MM.1S (cell line): ENCODE data around the gene OAS1.

Experiments used
- DNase-seq: peaks from one replicate; pipeline ENCODE4 v3.0.0-alpha.2; 2015
- H2AFZ ChIP-seq: fragments of 300-600 bp; sonication (generic); 2 replicates; pipeline ENCODE4 v1.6.0; 2016; ENCODE audit warnings: antibody characterized with exemption, low read length
- H3F3A ChIP-seq: fragments of 300-600 bp; sonication (generic); 2 replicates; pipeline ENCODE4 v1.6.1; 2016; ENCODE audit warnings: mild to moderate bottlenecking, antibody characterized with exemption, low read length, moderate library complexity, mixed read lengths; ENCODE audit not compliant: insufficient read depth
- H3K27ac ChIP-seq: fragments of 300-600 bp; sonication (generic); 2 replicates; pipeline ENCODE4 v1.5.1; 2016; ENCODE audit warnings: mild to moderate bottlenecking, low read length
- H3K27me3 ChIP-seq: fragments of 300-600 bp; sonication (generic); replicated peaks from 2 replicates; pipeline ENCODE4 v1.6.0; 2016; ENCODE audit warnings: low read length; ENCODE audit not compliant: insufficient read depth
- H3K36me3 ChIP-seq: fragments of 300-600 bp; sonication (generic); replicated peaks from 2 replicates; pipeline ENCODE4 v1.6.1; 2016; ENCODE audit warnings: mild to moderate bottlenecking, low read length, mixed read lengths; ENCODE audit not compliant: insufficient read depth
- H3K4me1 ChIP-seq: fragments of 300-600 bp; sonication (generic); 2 replicates; pipeline ENCODE4 v1.6.1; 2016; ENCODE audit warnings: low read length, mixed read lengths
- H3K4me2 ChIP-seq: fragments of 300-600 bp; sonication (generic); 2 replicates; pipeline ENCODE4 v1.6.0; 2016; ENCODE audit warnings: low read depth, low read length
- H3K4me3 ChIP-seq: fragments of 300-600 bp; sonication (generic); 2 replicates; pipeline ENCODE4 v1.5.1; 2016; ENCODE audit warnings: low read length, mixed read lengths
- H3K79me2 ChIP-seq: fragments of 300-600 bp; sonication (generic); 2 replicates; pipeline ENCODE4 v1.6.1; 2016; ENCODE audit warnings: mixed run types, low read length, mixed read lengths
- H3K9ac ChIP-seq: fragments of 300-600 bp; sonication (generic); 2 replicates; pipeline ENCODE4 v1.6.1; 2016; ENCODE audit warnings: low read length, mixed read lengths
- H3K9me2 ChIP-seq: fragments of 300-600 bp; sonication (generic); replicated peaks from 2 replicates; pipeline ENCODE4 v1.6.1; 2016; ENCODE audit warnings: mild to moderate bottlenecking, low read length, mixed read lengths; ENCODE audit not compliant: insufficient read depth
- H3K9me3 ChIP-seq: fragments of 300-600 bp; sonication (generic); replicated peaks from 2 replicates; pipeline ENCODE4 v1.6.1; 2016; ENCODE audit warnings: mild to moderate bottlenecking, low read length, mixed read lengths; ENCODE audit not compliant: insufficient read depth
- H4K20me1 ChIP-seq: fragments of 300-600 bp; sonication (generic); 2 replicates; pipeline ENCODE4 v1.6.1; 2016; ENCODE audit warnings: mild to moderate bottlenecking, low read length, moderate library complexity, mixed read lengths; ENCODE audit not compliant: insufficient read depth
- CTCF ChIP-seq: fragments of 300-600 bp; sonication (generic); IDR thresholded peaks from 2 replicates; pipeline ENCODE4 v1.5.1; 2016; ENCODE audit warnings: antibody characterized with exemption, low read length, mixed read lengths
- EZH2 ChIP-seq: fragments of 300-600 bp; sonication (generic); optimal IDR thresholded peaks from 2 replicates; pipeline ENCODE3; 2017; ENCODE audit warnings: low read depth, mild to moderate bottlenecking, antibody characterized with exemption, low read length, mixed read lengths
- EZH2phosphoT487 ChIP-seq: fragments of 300-600 bp; sonication (generic); IDR thresholded peaks from 2 replicates; pipeline ENCODE4 v1.6.1; 2018; ENCODE audit warnings: antibody characterized with exemption, low read length

OAS1 gene

GRCh38 chr12:112876506-112876905 lies 30.3 kb upstream of the OAS1 start:
- Histone ChIP-seq H3K4me3 (no peak overlapping the region), H4K20me1 (no peaks in the 10 kb centered on the region), H3K9me3 (no peaks in the 10 kb centered on the region), H3F3A (no peaks in the 10 kb centered on the region), H3K4me1 (no peaks in the 10 kb centered on the region), H3K27ac (no peak overlapping the region), H3K27me3 (no peaks in the 10 kb centered on the region), H3K36me3 (no peaks in the 10 kb centered on the region), H3K9ac (no peak overlapping the region), H3K79me2 (no peaks in the 10 kb centered on the region), H3K9me2 (no peaks in the 10 kb centered on the region), H2AFZ (no peak overlapping the region), H3K4me2 (no peak overlapping the region)
- TF ChIP-seq EZH2 (no peak), CTCF (no peak), EZH2phosphoT487 (no peak)
- DNase-seq: no peak

GRCh38 chr12:112877006-112877405 lies 29.8 kb upstream of the OAS1 start:
- DNase-seq: no peak
- TF ChIP-seq CTCF: no peak
- TF ChIP-seq EZH2: no peak
- no peak for TF ChIP-seq EZH2phosphoT487
- H3K9me2 ChIP-seq: no peaks in the 10 kb centered on the region
- no peaks in the 10 kb centered on the region for H3K79me2 ChIP-seq
- no peaks in the 10 kb centered on the region for H3K4me1 ChIP-seq
- no peak overlapping the region for H3K4me3 ChIP-seq
- no peak overlapping the region for H3K9ac ChIP-seq
- H3K9me3 ChIP-seq: no peaks in the 10 kb centered on the region
- no peaks in the 10 kb centered on the region for H3K27me3 ChIP-seq
- no peak overlapping the region for H2AFZ ChIP-seq
- H3K36me3 ChIP-seq: no peaks in the 10 kb centered on the region
- H3F3A ChIP-seq: no peaks in the 10 kb centered on the region
- H3K27ac ChIP-seq: no peak overlapping the region
- H3K4me2 ChIP-seq: no peak overlapping the region
- H4K20me1 ChIP-seq: no peaks in the 10 kb centered on the region

- Histone ChIP-seq H3F3A (no peaks in the 10 kb centered on the region), H3K4me1 (no peaks in the 10 kb centered on the region), H4K20me1 (no peaks in the 10 kb centered on the region), H3K36me3 (no peaks in the 10 kb centered on the region), H2AFZ (no peak overlapping the region), H3K4me3 (no peak overlapping the region), H3K27ac (no peak overlapping the region), H3K27me3 (no peaks in the 10 kb centered on the region), H3K9ac (no peak overlapping the region), H3K9me2 (no peaks in the 10 kb centered on the region), H3K9me3 (no peaks in the 10 kb centered on the region), H3K79me2 (no peaks in the 10 kb centered on the region), H3K4me2 (no peak overlapping the region)
- no peak for DNase-seq
- no peak for TF ChIP-seq CTCF
- TF ChIP-seq EZH2phosphoT487: no peak
- no peak for TF ChIP-seq EZH2
These were observed 28.3 kb upstream of the OAS1 start for GRCh38 chr12:112878488-112878887.
